ENCODE results near the gene PLCL2.
"Not testable (repeated sequence)": the region's sequence is repeated elsewhere in the genome, so short reads cannot be mapped to it uniquely, and the experiment has no call there.

Gene PLCL2

GRCh38 chr3:16979769-16980515 is 95.2 kb downstream of the PLCL2 start:
- DNase-seq = not testable (repeated sequence)

GRCh38 chr3:16980526-16980925 is 95.8 kb downstream of the PLCL2 start:
- DNase-seq = not testable (repeated sequence)

- DNase-seq = no peak
Measured at GRCh38 chr3:16982460-16982859, 97.7 kb downstream of the PLCL2 start.

GRCh38 chr3:16985608-16986007 is 100.9 kb downstream of the PLCL2 start:
- no peak for DNase-seq

GRCh38 chr3:16987141-16987540 is 102.4 kb downstream of the PLCL2 start:
- DNase-seq = no peak

- no peak for DNase-seq
Measured at GRCh38 chr3:16990163-16990562, 105.4 kb downstream of the PLCL2 start.

GRCh38 chr3:16992198-16992597 is 107.4 kb downstream of the PLCL2 start:
- no peak for DNase-seq

GRCh38 chr3:16993227-16993626 is 108.5 kb downstream of the PLCL2 start:
- no peak for DNase-seq

- DNase-seq = no peak
Measured at GRCh38 chr3:16994854-16995525, 110.2 kb downstream of the PLCL2 start.

- no peak for DNase-seq
Measured at GRCh38 chr3:16995601-16996000, 110.8 kb downstream of the PLCL2 start.

- no peak for DNase-seq
Measured at GRCh38 chr3:16998236-16998923, 113.6 kb downstream of the PLCL2 start.

GRCh38 chr3:16999161-16999560 is 114.4 kb downstream of the PLCL2 start:
- no peak for DNase-seq

- DNase-seq = no peak
Measured at GRCh38 chr3:16999871-17000270, 115.1 kb downstream of the PLCL2 start.

- no peak for DNase-seq
Measured at GRCh38 chr3:17003457-17003856, 118.7 kb downstream of the PLCL2 start.

GRCh38 chr3:17006132-17006852 is 121.5 kb downstream of the PLCL2 start:
- no peak for DNase-seq

GRCh38 chr3:17007284-17007683 is 122.5 kb downstream of the PLCL2 start:
- no peak for DNase-seq

- no peak for DNase-seq
Measured at GRCh38 chr3:17009826-17010225, 125.1 kb downstream of the PLCL2 start.

- DNase-seq = no peak
Measured at GRCh38 chr3:17011728-17012338, 127.1 kb downstream of the PLCL2 start.

GRCh38 chr3:17013050-17013449 is 128.3 kb downstream of the PLCL2 start:
- DNase-seq = no peak

- DNase-seq = no peak
Measured at GRCh38 chr3:17013571-17013970, 128.8 kb downstream of the PLCL2 start.

- DNase-seq = no peak
Measured at GRCh38 chr3:17014284-17014683, 129.5 kb downstream of the PLCL2 start.

- no peak for DNase-seq
Measured at GRCh38 chr3:17014709-17015108, 130.0 kb downstream of the PLCL2 start.

GRCh38 chr3:17021614-17022013 is 136.9 kb downstream of the PLCL2 start:
- no peak for DNase-seq
